Inferior parietal cortex (tissue), 1 donor: ENCODE data around the gene NUP37.
"Not testable (repeated sequence)": the region's sequence is repeated elsewhere in the genome, so short reads cannot be mapped to it uniquely, and the experiment has no call there.

ENCODE experiments used
- DNase-seq: peaks from one replicate; pipeline ENCODE4 v3.0.0-alpha.2; 2016; ENCODE audit errors: extremely low spot score

NUP37 gene

GRCh38 chr12:102119674-102120563, at the start of gene NUP37, which contains the start of gene PARPBP:
NUP37 (minus strand) TSS chr12:102120114; CDS start chr12:102118518, 1,596 bp downstream.
PARPBP (plus strand) TSS chr12:102120183; CDS start chr12:102123889, 3,706 bp downstream.
- DNase-seq: peak; percentile 95

GRCh38 chr12:102167821-102168604, 48.1 kb upstream of the NUP37 start:
- DNase-seq: no peak

- DNase-seq: no peak
These were observed 43.5 kb upstream of the NUP37 start for GRCh38 chr12:102163383-102163782.

GRCh38 chr12:102155206-102155605, 35.3 kb upstream of the NUP37 start:
- DNase-seq: not testable (repeated sequence)

GRCh38 chr12:102147062-102147587, 27.2 kb upstream of the NUP37 start:
- not testable (repeated sequence) for DNase-seq

GRCh38 chr12:102144221-102144620, 24.3 kb upstream of the NUP37 start:
- no peak for DNase-seq

GRCh38 chr12:102142866-102143373, 23.0 kb upstream of the NUP37 start:
- DNase-seq: not testable (repeated sequence)

- not testable (repeated sequence) for DNase-seq
These were observed 17.7 kb upstream of the NUP37 start for GRCh38 chr12:102137619-102138018.

- not testable (repeated sequence) for DNase-seq
These were observed 11.5 kb upstream of the NUP37 start for GRCh38 chr12:102131442-102131841.

- DNase-seq: not testable (repeated sequence)
These were observed 10.8 kb upstream of the NUP37 start for GRCh38 chr12:102130720-102131119.

GRCh38 chr12:102121328-102121727, 1.4 kb upstream of the NUP37 start:
- DNase-seq: not testable (repeated sequence)

GRCh38 chr12:102120886-102121285, 972 bp upstream of the NUP37 start:
- DNase-seq: no peak

- DNase-seq: no peak
These were observed 605 bp upstream of the NUP37 start for GRCh38 chr12:102120564-102120873.

GRCh38 chr12:102118874-102119273, 1.0 kb downstream of the NUP37 start:
- no peak for DNase-seq

- no peak for DNase-seq
These were observed 3.5 kb downstream of the NUP37 start for GRCh38 chr12:102116392-102116791.

GRCh38 chr12:102114212-102114611, 5.7 kb downstream of the NUP37 start:
- no peak for DNase-seq

GRCh38 chr12:102110782-102111181, 9.1 kb downstream of the NUP37 start:
- DNase-seq: no peak

GRCh38 chr12:102107970-102108369, 11.9 kb downstream of the NUP37 start:
- no peak for DNase-seq

- DNase-seq: no peak
These were observed 13.0 kb downstream of the NUP37 start for GRCh38 chr12:102106905-102107304.

- DNase-seq: no peak
These were observed 23.1 kb downstream of the NUP37 start for GRCh38 chr12:102096855-102097254.

GRCh38 chr12:102095677-102096263, 24.1 kb downstream of the NUP37 start:
- peak; percentile 42 for DNase-seq

GRCh38 chr12:102093319-102093718, 26.6 kb downstream of the NUP37 start:
- no peak for DNase-seq
